IPS-18a (cell line): ENCODE data around the gene EFEMP2.

ENCODE experiments used
- H3K27ac ChIP-seq: one replicate; pipeline ENCODE4 v1.5.1; 2013; ENCODE audit warnings: low read length
- H3K27me3 ChIP-seq: one replicate; pipeline ENCODE4 v1.6.1; 2013; ENCODE audit warnings: mild to moderate bottlenecking, low read length; ENCODE audit not compliant: control insufficient read depth, insufficient read depth
- H3K36me3 ChIP-seq: one replicate; pipeline ENCODE4 v1.6.1; 2013; ENCODE audit warnings: low read depth, low read length; ENCODE audit not compliant: control insufficient read depth
- H3K4me1 ChIP-seq: one replicate; pipeline ENCODE4 v1.6.1; 2013; ENCODE audit warnings: low read depth, low read length; ENCODE audit not compliant: control insufficient read depth
- H3K4me3 ChIP-seq: one replicate; pipeline ENCODE4 v1.5.1; 2013; ENCODE audit warnings: low read length
- H3K9ac ChIP-seq: one replicate; pipeline ENCODE4 v1.6.1; 2013; ENCODE audit warnings: mild to moderate bottlenecking, low read length, moderate library complexity
- H3K9me3 ChIP-seq: one replicate; pipeline ENCODE4 v1.6.1; 2013; ENCODE audit warnings: low read depth, low read length; ENCODE audit not compliant: control insufficient read depth

Gene EFEMP2

DNA sequence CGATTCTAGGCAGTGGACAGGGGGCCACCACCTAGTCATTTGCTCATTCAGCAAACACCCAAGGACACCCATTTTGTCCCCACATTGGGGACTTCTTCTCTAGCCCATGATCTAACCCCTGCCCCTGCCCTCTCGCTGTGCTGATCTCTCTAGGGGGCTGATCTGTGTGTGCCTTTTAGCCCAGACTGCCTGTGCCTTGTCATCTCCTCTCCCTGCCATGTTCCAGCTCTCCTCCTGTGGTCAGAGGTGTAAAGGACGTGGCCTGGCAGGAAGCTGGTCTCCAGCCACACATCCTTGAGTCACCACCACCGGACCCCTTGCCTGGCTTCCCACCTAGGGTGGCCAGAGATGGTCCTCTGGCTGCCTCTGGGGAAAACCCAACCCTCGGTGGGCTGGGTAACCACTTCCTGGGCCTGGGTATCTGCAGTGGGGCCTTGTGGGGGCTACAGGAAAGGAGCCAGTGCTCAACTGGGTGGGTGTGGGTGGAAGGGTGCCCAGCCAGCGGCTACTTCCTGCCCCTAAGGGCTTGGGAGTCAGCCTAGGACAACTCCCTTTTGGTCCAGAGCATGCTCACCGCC lies 8.3 kb upstream of the EFEMP2 start:
- H3K4me1 ChIP-seq, result no peaks in the 10 kb centered on the region
- H3K9me3 ChIP-seq, result no peaks in the 10 kb centered on the region
- H3K27me3 ChIP-seq, result no peaks in the 10 kb centered on the region
- H3K4me3 ChIP-seq, result no peak overlapping the region
- H3K9ac ChIP-seq, result no peak overlapping the region
- H3K36me3 ChIP-seq, result peaks cover 25% of the 10 kb centered on the region
- no peak overlapping the region for H3K27ac ChIP-seq

DNA sequence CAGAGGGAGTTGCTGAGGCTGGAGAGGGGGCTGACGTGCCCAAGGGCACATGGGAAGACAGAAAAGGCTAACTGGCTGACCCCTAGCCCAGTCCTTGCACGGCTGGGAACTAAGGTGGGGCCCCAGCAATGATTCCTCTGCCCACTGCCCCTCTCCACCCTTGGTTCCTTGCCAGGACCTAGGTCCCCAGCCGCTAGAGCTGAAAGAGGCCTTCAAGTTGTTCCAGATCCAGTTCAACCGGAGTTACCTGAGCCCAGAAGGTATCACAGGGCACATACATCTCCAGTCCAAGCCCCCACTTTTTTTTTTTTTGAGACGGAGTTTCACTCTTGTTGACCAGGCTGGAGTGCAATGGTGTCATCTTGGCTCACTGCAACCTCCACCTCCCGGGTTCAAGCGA lies 7.4 kb upstream of the EFEMP2 start:
- Histone ChIP-seq H3K9me3 (no peaks in the 10 kb centered on the region), H3K27me3 (no peaks in the 10 kb centered on the region), H3K27ac (no peak overlapping the region), H3K9ac (no peak overlapping the region), H3K36me3 (peaks cover 17% of the 10 kb centered on the region), H3K4me1 (no peaks in the 10 kb centered on the region), H3K4me3 (no peak overlapping the region)

DNA sequence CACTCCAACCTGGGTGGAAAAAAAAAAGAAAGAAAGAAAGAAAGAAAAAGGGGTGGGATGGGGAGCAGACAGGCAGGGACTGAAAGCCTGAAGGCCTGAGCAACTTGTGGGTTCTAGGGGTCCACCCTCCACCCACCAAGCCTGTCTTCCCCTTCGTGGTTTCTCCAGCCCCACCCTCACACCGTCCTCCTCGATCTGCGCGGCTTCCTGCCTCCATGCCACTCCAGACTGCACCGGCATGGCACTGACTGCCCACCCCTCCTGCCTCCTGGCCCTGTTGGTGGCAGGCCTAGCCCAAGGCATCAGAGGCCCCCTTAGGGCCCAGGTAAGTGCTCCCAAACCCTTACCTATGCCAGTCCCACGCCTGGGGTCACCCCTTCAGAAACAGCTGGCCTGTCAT lies 7.0 kb upstream of the EFEMP2 start, which contains the start of gene CTSW:
Gene CTSW, plus strand, starts transcription at position 221 of the 400 bp plus-strand sequence. Its CDS starts 18 bp downstream, at position 239.
- Histone ChIP-seq H3K36me3 (peaks cover 15% of the 10 kb centered on the region), H3K27ac (no peak within 1 kb of the TSS), H3K4me3 (no peak within 1 kb of the TSS), H3K4me1 (no peaks in the 10 kb centered on the region), H3K9ac (no peak within 1 kb of the TSS), H3K27me3 (no peaks in the 10 kb centered on the region), H3K9me3 (no peaks in the 10 kb centered on the region)

DNA sequence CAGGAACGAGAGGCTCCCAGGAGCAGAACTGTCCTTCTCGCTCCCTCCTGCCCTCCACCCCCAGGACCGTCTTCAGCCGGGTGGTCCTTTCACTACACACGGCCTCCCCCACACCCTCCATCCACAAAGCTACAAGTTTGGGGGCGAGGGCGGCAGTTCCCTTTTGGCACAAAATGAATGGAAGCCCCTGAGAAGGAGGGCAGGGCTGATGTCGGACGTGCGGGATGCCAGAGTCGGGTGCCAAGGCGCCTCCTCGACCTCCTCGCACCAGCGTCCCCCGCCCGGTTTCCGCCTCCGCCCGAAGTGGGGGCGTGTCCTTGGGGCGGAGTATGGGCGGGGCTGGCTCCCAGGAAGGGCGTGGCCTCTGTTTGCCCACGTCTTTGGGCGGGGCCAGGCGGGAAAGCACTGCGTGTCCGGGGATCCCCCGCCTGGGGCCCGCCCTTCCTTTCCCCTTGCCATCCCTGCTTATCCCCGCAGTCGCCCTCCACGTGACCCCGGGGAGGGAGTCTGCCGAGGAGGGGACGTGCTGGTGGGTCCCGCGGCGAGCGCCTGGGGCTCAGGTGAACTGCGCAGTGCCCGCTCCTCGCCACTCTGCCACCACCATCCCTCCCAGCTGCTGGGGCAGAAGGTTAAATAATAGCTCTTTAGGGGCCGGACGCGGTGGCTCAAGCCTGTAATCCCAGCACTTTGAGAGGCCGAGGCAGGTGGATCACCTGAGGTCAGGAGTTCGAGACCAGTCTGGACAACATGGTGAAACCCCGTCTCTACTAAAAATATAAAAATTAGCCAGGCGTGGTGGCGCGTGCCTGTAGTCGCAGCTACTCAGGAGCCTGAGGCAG lies 937 bp upstream of the EFEMP2 start:
- Histone ChIP-seq H3K4me3 (peak overlapping the region; percentile 75), H3K4me1 (peaks cover 4% of the 10 kb centered on the region), H3K9me3 (no peaks in the 10 kb centered on the region), H3K36me3 (no peaks in the 10 kb centered on the region), H3K9ac (peak overlapping the region; percentile 22), H3K27me3 (peaks cover 17% of the 10 kb centered on the region), H3K27ac (no peak overlapping the region)

DNA sequence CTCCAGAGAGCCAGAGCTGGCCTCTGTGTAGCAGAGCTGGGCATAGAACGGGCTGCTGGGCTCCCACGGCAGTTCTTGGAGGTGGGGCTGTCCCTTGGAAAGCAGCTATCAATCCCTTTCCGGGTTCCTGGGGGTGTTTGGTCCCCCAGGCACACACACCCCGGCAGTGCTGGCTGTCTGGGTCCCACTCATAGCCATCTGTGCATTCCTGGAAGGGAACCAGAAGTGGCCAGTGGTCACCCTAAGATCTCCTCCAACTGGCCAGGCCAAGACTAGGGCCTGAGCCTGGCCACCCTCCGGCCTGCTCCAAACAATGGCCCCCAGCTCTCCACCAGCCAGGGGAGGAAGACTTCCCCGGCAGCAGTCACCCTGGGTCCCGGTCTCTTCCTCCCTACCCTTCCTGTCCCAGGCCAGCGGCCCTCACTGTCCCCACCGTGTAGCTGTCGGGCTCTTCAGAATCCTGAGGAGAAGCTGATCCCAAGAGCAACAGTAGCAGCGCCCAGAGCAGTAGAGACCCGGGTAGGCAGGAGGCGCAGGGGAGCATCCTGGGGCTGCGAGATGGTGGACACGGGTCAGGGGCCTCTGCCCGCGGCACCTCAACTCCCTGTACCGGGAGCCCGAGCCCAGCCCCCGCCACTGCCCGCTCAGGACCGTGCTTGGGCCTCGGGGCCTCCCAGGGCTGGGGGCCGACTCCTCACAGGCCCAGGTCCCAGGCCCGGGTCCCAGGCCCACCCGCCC lies 620 bp downstream of the EFEMP2 start:
- Histone ChIP-seq H3K9ac (no peak overlapping the region), H3K27ac (no peak overlapping the region)

DNA sequence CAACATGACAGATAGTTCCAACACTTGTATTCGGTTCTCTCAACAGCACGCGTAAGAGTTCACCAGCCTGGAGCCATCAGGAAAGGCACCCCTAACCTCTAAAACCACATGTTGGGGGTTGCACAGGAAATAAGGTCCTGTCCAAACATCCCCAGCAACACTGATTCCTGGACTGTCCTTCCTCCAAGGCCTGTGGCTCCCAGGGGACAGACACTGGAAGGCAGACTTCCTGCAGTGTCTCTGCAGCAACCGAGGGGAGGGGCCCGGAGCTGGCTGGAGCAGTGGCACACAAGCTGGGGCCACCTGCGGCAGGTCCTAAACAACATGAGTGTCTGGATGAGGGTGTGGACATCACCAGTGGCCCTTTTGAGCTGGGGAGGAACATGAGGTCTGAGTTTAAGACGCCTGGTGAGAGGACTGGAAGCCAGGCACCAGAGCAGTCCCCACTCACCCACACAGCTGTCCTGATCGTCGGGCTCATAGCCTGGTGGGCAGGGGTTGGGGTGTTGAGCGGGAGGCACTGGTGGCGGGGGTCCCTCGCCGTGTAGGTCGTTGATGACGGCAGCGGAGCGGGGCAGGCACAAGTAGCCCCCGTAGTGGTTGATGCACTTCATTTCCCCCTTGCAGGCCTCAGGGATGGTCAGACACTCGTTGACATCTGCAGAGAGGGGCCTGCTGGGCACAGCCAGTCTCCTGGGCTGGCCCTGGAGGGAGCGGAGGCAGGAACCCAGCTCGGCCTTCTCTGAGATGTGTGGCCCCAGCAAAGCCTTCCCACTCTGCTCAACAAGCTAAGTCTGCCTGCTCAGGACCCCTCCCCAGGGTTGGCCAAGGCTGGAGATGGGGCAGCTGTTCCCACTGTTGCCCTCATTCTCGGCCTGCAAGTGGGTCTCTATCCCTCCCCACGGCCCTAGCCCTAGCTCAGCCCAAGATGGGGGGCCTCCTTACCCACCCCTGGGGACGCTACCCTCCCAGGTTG lies 1.6 kb downstream of the EFEMP2 start:
- no peaks in the 10 kb centered on the region for H3K36me3 ChIP-seq
- H3K9ac ChIP-seq, result no peak overlapping the region
- no peaks in the 10 kb centered on the region for H3K9me3 ChIP-seq
- peaks cover 4% of the 10 kb centered on the region for H3K4me1 ChIP-seq
- peaks cover 17% of the 10 kb centered on the region for H3K27me3 ChIP-seq
- no peak overlapping the region for H3K4me3 ChIP-seq
- no peak overlapping the region for H3K27ac ChIP-seq

More for the DNA sequence above, 620 bp downstream of the EFEMP2 start:
- peak overlapping the region; percentile 13 for H3K4me3 ChIP-seq
- no peaks in the 10 kb centered on the region for H3K36me3 ChIP-seq
- H3K9me3 ChIP-seq, result no peaks in the 10 kb centered on the region
- H3K27me3 ChIP-seq, result peaks cover 17% of the 10 kb centered on the region
- H3K4me1 ChIP-seq, result peaks cover 4% of the 10 kb centered on the region

DNA sequence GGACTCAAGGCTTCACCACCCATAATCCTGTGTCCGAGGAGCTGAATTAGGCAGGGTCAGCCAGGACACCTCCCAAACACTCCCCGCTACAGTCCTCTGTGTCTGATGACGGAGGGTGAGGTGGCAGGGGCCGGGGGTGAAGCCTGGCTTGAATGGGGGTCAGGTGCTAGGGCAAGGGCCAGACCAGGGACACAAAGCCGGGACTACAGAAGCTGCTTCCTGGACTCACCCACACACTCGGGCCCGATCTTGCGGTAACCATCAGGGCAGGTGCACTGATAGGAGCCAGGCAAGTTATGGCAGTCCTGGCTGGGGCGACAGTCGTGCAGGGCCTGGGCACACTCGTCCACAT lies 2.3 kb downstream of the EFEMP2 start:
- H3K4me1 ChIP-seq, result peaks cover 4% of the 10 kb centered on the region
- peaks cover 6% of the 10 kb centered on the region for H3K36me3 ChIP-seq
- H3K27ac ChIP-seq, result no peak overlapping the region
- peaks cover 17% of the 10 kb centered on the region for H3K27me3 ChIP-seq
- no peak overlapping the region for H3K9ac ChIP-seq
- no peak overlapping the region for H3K4me3 ChIP-seq
- no peaks in the 10 kb centered on the region for H3K9me3 ChIP-seq

DNA sequence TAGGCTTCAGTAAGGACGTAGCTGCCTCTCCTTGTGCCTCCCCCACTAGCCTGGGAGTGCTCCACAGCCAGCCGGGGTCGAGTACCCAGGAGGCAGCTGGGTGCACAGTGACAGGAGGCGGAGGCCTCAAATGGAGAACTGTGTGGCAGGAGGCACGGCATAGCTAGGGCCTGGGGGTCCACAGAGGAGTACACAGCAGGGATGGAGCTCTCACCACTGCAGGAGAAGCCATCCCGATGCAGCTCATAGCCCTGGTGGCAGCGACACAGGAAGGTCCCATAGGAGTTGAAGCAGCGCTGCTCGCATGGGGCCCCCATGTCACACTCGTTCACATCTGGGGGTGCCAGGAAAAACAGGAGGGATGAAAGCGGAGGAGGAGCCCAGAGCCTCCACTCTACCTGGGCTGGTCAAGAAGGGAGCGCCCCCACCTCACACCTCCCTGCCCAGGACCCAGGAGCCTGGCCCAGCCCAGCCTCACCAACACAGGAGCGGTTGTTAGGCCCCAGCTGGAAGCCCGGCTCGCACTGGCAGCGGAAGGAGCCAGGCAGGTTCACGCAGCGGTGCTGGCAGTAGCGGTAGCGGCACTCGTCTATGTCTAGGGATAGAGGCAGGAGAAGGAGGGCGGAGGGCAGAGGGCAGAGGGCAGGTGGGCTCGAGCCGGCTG lies 2.8 kb downstream of the EFEMP2 start:
- Histone ChIP-seq H3K27ac (no peak overlapping the region), H3K4me3 (no peak overlapping the region), H3K9ac (no peak overlapping the region)

DNA sequence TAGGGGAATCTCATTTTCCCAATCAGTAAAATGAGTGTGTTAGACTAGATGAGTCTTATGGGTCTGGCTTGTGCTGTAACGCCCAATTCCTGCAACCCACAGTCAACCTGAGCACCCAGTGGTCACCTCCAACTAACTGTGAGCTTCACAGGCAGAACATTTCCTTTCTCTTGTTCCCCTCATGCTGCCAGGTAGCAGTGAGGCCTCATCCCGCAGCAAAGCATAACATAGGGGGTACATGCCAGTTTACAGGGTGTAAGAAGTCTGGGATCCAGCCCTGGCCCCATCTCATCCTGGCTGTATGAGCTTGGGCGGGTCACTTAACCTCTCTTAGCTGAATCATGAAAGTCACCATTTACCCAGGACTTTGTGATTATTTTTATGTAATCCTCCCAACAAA lies 3.7 kb downstream of the EFEMP2 start:
- Histone ChIP-seq H3K27ac (no peak overlapping the region), H3K36me3 (peaks cover 19% of the 10 kb centered on the region), H3K9me3 (no peaks in the 10 kb centered on the region), H3K27me3 (peaks cover 17% of the 10 kb centered on the region), H3K4me1 (peaks cover 4% of the 10 kb centered on the region), H3K9ac (no peak overlapping the region), H3K4me3 (no peak overlapping the region)

More for the DNA sequence above, 2.8 kb downstream of the EFEMP2 start:
- peaks cover 11% of the 10 kb centered on the region for H3K36me3 ChIP-seq
- peaks cover 17% of the 10 kb centered on the region for H3K27me3 ChIP-seq
- H3K9me3 ChIP-seq, result no peaks in the 10 kb centered on the region
- peaks cover 4% of the 10 kb centered on the region for H3K4me1 ChIP-seq

DNA sequence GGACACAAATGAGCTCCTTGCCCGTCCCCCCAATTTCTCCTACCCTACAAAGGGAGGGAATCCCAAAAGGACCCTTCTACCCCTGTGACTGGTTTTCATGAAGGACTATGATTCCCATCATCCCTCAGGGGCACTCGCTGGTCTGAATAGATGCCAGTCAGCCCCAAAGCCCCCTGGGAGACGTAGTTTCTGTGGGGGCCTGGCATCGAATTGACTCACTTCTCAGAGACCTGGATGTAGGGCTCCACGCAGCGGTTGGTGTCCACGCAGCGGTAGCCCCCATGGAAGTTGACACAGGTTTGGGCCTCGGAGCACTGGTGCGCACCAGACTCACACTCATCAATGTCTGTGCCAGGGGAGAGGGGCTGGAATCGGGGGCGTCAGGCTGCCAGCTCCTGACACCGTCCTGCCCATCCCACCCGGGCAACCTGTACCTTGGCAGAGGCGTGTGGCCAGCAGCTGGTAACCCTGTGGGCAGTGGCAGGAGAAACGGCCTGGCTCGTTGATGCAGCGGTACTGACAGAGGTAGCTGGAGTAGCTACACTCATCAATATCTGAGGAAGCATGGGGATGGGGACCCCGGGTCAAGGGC lies 4.4 kb downstream of the EFEMP2 start:
- H3K36me3 ChIP-seq, result peaks cover 23% of the 10 kb centered on the region
- H3K4me1 ChIP-seq, result peaks cover 3% of the 10 kb centered on the region
- H3K27me3 ChIP-seq, result peaks cover 15% of the 10 kb centered on the region
- H3K9me3 ChIP-seq, result no peaks in the 10 kb centered on the region
- H3K27ac ChIP-seq, result no peak overlapping the region
- H3K4me3 ChIP-seq, result peak overlapping the region; percentile 65
- H3K9ac ChIP-seq, result no peak overlapping the region
